ENCODE results near the gene CD300LD.
"Not testable (repeated sequence)": the region's sequence is repeated elsewhere in the genome, so short reads cannot be mapped to it uniquely, and the experiment has no call there.

The CD300LD gene

GRCh38 chr17:74605361-74605760 is 13.3 kb upstream of the CD300LD start:
- no peak for DNase-seq

- no peak for DNase-seq
Observed at GRCh38 chr17:74604761-74605160, 12.7 kb upstream of the CD300LD start.

GRCh38 chr17:74604200-74604599 is 12.1 kb upstream of the CD300LD start:
- DNase-seq, result no peak

GRCh38 chr17:74603746-74604145 is 11.7 kb upstream of the CD300LD start:
- no peak for DNase-seq

- DNase-seq, result no peak
Observed at GRCh38 chr17:74603037-74603635, 11.1 kb upstream of the CD300LD start.

- no peak for DNase-seq
Observed at GRCh38 chr17:74601944-74602572, 10.0 kb upstream of the CD300LD start.

- DNase-seq, result no peak
Observed at GRCh38 chr17:74599448-74599939, 7.4 kb upstream of the CD300LD start.

- DNase-seq, result no peak
Observed at GRCh38 chr17:74599023-74599399, 6.9 kb upstream of the CD300LD start.

- no peak for DNase-seq
Observed at GRCh38 chr17:74598346-74599022, 6.4 kb upstream of the CD300LD start.

GRCh38 chr17:74597069-74597790 is 5.1 kb upstream of the CD300LD start:
- no peak for DNase-seq

- DNase-seq, result no peak
Observed at GRCh38 chr17:74595037-74595750, 3.1 kb upstream of the CD300LD start.

- DNase-seq, result no peak
Observed at GRCh38 chr17:74591503-74591902, 580 bp downstream of the CD300LD start.

GRCh38 chr17:74585711-74586110 is 6.4 kb downstream of the CD300LD start:
- no peak for DNase-seq

- DNase-seq, result no peak
Observed at GRCh38 chr17:74584292-74585060, 7.6 kb downstream of the CD300LD start.

GRCh38 chr17:74582633-74583032 is 9.4 kb downstream of the CD300LD start:
- no peak for DNase-seq

GRCh38 chr17:74579900-74580299 is 12.2 kb downstream of the CD300LD start:
- DNase-seq, result no peak

GRCh38 chr17:74578979-74579378 is 13.1 kb downstream of the CD300LD start:
- DNase-seq, result no peak

GRCh38 chr17:74574489-74575142 is 17.5 kb downstream of the CD300LD start:
- DNase-seq, result no peak

GRCh38 chr17:74573635-74574034 is 18.4 kb downstream of the CD300LD start:
- DNase-seq, result not testable (repeated sequence)

GRCh38 chr17:74573169-74573568 is 18.9 kb downstream of the CD300LD start:
- DNase-seq, result no peak

GRCh38 chr17:74571621-74572270 is 20.3 kb downstream of the CD300LD start:
- DNase-seq, result no peak
